HG02798 (cell line): ENCODE results near the gene POMGNT2.
"Not testable (repeated sequence)": the region's sequence is repeated elsewhere in the genome, so short reads cannot be mapped to it uniquely, and the experiment has no call there.

Experiments used
- ATAC-seq: cut with Tn5 transposase; IDR thresholded peaks from one replicate; pipeline ENCODE4 v1.9.1; 2021; ENCODE audit warnings: mild to moderate bottlenecking; ENCODE audit not compliant: unreplicated experiment, poor library complexity

The POMGNT2 gene

DNA sequence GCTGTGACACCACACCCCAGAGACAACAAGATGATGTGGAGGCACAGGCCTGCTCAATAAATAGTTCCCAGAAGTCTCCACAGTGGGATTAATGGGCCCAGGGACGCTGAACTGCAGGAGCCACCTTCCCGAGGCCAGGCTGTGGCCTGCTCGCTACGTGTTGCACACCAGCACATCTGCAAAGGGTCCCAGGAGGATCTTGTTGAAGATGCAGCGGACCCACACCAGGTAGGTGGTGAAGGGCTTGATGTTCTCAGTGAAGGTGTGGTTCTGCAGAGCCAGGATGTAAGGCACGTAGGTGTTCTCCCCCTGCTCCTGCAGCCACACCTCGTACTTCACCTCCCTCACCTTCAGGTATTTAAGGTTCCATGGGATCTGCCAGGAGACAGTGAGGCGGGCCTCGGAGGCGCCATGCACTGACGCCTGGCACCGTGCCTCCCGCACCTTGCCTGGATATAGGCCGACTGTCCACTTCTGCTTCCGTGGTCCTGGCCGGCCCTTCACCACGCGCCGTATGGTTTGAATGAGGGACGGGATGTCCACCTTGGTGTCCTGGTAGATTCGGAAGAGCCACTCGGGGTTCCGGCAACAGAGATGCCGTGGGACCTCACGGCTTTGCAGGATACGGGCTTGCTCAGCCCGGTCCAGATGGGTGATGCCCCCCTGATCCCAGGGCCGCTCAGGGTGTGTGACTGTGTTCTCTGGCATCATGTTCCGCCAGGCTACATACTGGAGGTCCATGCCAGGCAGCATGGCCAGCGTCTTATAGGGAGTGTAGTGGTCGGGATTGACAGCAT, 26.1 kb downstream of the POMGNT2 start:
- no peak for ATAC-seq

DNA sequence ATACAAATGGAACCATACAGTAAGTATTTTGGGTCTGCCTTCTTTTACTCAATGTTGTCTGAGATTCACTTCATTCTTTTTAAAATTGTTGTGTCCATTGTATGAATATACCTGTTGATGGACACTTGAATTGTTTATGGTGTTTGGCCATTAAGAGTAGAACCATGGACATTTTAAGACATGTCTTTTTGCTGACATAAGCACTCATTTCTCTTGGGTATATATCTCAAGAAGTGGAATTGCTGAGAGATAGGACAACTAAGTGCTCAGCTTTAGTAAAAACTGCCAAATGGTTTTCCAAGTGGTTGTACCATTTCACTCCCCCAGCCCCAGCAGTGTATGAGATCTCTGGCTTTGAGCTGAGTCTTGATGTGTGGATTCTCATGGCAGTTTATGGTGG, 28.2 kb downstream of the POMGNT2 start:
- ATAC-seq = no peak

GRCh38 chr3:43077261-43077660, 28.6 kb downstream of the POMGNT2 start:
- no peak for ATAC-seq

- no peak for ATAC-seq
These were observed 29.0 kb downstream of the POMGNT2 start for GRCh38 chr3:43076857-43077256.

- ATAC-seq = no peak
These were observed 29.8 kb downstream of the POMGNT2 start for GRCh38 chr3:43075904-43076661.

DNA sequence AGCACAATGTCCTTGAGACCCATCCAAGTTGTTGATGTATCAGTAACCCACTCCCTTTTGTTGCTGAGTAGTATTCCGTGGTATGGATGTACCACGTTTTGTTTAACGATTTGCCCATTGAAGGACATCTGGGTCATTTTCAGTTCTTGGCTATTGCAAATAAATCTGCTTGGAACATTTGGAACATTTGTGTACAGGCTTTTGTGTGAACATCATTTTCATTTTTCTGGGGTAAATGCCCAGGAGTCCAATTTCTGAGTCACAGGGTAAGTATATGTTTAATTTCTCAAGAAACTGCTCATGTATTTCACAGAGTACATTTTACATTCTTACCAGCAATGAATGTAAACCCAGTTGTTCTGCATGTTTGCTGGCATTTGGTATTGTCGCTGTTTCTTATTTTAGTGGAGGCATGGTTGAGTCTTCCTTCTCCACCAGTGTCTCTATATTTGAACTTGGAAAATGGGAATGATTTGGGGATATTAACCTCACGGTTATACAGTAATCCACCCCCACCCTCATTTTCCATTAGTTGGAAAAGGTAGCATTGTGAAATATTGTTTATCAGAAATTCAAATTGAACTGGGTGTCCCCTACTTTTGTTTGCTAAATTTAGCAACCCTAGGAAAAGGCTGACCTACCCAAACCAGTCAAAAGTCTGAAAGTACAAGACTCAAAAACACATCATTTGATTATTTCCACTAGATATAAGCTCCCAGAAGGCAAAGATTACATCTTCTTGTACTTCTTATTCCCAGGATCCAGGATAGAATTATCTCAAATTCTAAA, 30.8 kb downstream of the POMGNT2 start:
- ATAC-seq = no peak

GRCh38 chr3:43074482-43074881, 31.4 kb downstream of the POMGNT2 start:
- ATAC-seq = no peak

GRCh38 chr3:43073836-43074220, 32.1 kb downstream of the POMGNT2 start:
- ATAC-seq = no peak

- no peak for ATAC-seq
These were observed 32.6 kb downstream of the POMGNT2 start for GRCh38 chr3:43073116-43073835.

- ATAC-seq = no peak
These were observed 33.5 kb downstream of the POMGNT2 start for GRCh38 chr3:43072361-43072760.

GRCh38 chr3:43071313-43071893, 34.5 kb downstream of the POMGNT2 start:
- ATAC-seq = no peak

GRCh38 chr3:43070670-43071069, 35.2 kb downstream of the POMGNT2 start:
- ATAC-seq = not testable (repeated sequence)

- no peak for ATAC-seq
These were observed 42.8 kb downstream of the POMGNT2 start for GRCh38 chr3:43063114-43063513.

DNA sequence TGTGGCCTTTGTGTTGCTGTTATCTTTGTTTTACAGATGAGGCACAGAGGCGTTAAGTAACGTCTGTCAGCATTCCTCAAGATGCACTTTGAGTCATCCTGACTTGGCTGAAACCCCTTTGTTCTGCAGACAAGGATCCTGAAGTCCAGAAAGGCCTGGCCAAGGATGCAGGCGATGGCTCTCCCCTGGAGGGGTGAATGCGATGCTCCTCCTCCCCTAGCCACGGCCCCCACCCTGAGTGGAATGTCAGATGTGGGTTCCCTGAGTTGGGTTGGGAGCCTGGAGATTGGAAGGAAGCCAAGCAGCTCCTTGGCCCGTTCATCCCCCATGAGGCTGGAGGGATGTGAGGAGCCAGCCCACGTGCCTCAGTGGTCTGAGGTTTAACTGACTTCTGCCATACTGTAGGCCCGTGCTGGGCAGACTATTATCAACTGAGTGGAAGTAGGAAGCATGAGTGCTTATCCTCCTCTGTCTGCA, 43.3 kb downstream of the POMGNT2 start:
- ATAC-seq = no peak

DNA sequence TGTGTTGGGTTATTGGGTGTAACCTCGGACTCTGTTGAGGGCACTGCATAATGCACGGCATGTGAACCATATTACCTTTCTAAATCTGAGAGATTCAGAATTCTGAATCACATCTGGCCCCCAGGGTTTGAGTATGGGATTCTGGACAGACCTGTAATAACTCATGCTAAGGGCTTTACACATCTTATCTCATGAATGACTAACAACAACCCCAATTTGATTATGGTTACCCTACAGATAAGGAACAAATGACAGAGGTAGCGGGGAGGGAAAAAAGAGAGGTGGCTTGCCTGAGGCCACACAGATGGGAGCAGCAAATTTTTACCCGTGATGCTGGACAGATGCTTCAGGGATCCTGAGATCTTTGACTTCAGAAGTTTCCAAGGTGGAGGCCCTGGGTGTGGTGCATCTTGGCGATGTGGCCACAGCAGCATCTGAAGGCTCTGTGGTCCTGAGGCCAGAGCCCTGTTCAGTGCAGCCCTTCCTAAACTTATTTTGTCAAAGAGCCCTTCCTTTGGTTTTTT, 43.8 kb downstream of the POMGNT2 start:
- no peak for ATAC-seq

- no peak for ATAC-seq
These were observed 44.6 kb downstream of the POMGNT2 start for GRCh38 chr3:43061101-43061895.

GRCh38 chr3:43059456-43059855, 46.4 kb downstream of the POMGNT2 start:
- ATAC-seq = no peak

GRCh38 chr3:43055806-43056770, 49.8 kb downstream of the POMGNT2 start:
- ATAC-seq = no peak
